Stimulated activated CD4-positive, alpha-beta T cell treated with anti-CD3 and anti-CD28 coated beads, Interleukin-1b, Interleukin-23, amount 100 ng/mL, for 4 hours (primary cell): ENCODE measurements around the gene IGF2R.
"Not testable (repeated sequence)": the region's sequence is repeated elsewhere in the genome, so short reads cannot be mapped to it uniquely, and the experiment has no call there.

Experiments
- DNase-seq, 2 donors: peaks; one replicate each; pipeline ENCODE4 v3.0.0-alpha.2; 2020; ENCODE audit warnings: low read depth in 2 of 2

Gene IGF2R

GRCh38 chr6:160124605-160125004, 155.7 kb downstream of the IGF2R start:
- no peak for DNase-seq

DNA sequence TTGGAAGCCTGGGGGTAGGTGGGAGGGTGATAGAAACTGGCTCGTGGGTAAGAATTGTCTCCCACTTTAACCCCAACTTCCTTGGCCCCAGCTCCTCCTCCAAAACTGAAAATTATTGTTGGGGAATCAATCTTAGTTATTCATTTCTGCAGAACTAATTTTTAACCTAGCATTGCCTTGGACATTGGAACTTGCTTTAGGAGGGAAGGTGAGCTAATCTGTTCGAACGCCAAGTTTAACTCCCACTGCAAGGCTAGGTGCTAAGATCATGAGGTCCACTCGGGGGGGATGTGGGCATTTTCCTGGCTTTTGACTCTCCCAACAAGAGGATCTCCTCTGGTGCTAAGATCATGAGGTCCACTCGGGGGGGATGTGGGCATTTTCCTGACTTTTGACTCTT, 156.2 kb downstream of the IGF2R start:
- DNase-seq: not testable (repeated sequence)

- DNase-seq: no peak
Observed at GRCh38 chr6:160127270-160128124, 158.6 kb downstream of the IGF2R start.

GRCh38 chr6:160128125-160128683, 159.3 kb downstream of the IGF2R start:
- DNase-seq: no peak

DNA sequence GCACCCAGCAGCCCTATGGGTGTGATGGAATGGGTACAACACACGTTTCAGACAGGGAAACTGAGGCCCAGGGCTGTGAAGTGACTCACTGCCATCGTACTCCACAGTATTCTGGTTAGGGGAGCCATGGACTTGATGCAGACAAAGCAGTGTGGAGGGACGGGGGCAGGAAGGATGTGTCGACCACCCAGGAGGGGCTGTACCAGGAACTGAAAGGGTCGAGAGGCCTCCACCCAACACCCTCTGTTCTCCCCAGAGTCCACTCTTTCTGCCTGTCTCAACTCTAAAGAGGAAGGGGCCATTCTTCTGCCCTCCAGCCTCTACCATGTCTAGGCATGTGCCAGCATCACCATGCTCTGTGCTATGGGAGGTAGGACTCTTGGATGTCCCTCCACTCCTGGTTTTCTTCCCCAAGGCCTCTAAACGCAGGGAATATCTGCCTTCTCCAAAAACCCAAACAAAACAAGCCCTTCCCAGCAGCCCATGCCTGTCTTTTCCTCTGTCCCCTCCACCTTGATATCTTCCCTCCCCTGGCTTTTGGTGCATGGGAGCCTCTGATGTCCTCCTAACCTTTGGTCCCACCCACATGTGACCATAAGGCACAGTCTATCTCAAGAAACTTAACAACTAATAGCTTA, 160.1 kb downstream of the IGF2R start:
- DNase-seq: no peak

DNA sequence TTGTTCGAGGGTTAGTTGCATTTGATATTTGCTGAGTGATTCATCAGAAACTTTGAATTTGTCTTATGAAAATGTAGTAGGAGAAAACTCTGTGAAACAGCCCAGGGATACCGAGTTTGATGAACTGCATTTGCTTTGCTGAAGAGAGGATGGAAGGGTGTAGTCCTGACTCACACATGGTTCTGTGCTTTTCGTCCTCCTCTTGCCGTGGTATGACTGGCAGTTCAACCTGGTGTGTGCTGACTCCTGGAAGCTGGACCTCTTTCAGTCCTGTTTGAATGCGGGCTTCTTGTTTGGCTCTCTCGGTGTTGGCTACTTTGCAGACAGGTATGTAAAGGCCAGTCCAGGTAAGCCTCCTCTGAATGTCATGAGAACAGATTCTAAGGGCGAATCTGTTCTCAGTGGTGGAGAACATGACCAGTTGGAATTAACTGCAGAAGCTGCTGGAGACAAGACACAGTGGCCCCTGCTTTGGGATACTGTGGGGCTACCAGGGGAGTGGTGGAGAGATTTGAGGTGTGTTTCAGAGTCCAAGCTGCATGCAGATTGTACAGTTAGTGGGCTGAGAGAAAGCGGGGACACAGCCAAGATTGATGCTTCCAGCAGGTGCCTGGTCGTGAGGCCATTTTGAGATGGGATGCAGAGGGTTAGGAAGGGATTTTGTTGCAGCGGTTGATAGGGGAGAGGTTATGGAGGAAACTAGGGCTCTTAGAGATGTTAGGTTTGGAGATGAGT, 161.2 kb downstream of the IGF2R start:
- DNase-seq: no peak

DNA sequence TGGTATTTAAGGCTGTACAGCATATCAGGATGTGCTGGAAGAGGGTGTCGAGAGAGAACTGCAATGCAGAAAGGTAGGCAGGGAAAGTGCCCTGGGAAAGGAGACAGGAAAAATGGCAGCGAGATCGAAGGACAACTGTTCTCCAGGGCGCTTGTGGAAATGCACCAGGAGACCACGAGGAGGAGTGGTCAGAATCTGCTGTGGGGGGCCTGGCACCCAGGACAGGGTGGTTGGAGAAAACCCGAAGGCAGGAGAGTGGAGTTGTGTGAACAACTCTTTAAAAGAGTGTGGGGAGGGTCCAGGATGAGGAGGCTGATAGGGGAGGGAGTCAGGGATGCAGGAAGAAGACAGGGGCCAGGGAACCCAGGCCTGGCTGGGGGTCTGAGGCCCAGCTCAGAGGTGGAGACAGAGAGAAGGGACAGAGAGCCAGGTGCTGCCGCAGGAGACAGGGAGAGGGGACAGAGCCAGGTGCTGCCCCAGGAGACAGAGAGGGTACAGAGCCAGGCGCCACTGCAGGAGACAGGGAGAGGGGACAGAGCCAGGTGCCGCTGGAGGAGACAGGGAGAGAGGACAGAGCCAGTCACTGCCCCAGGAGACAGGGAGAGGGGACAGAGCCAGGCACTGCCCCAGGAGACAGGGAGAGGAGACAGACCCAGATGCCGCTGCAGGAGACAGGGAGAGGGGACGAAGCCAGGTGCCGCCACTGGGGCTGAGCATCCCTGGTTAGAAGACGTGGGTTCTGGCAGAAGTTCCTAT, 162.0 kb downstream of the IGF2R start:
- DNase-seq: no peak

DNA sequence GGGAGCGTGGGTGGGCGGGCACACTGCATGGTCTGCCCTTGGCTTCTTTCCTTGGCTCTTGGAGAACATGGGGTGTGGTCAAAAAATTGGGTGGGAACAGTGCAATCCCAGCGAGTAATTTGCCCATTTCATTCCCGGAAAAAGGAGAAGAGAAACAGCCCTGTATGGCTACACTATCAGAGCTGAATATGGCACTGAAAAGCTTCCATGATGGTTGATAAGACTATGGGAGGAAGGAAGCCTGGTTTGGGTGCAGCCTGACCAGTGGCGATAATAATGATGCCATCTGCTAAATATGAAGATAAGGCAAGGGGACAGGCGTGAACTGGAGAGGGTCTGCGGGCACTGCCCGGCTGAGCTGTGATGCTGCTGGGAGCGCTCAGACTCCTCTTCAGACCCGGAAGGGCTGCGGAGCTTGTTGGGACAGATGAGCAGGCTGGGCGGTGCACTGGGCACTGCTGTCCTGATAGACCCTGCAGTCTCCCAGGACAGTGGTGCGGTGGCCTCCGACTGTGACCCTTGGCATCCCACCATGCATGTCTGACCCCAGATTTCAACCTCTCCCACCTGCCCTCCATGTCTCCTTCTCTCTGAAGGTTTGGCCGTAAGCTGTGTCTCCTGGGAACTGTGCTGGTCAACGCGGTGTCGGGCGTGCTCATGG, 162.9 kb downstream of the IGF2R start:
- no peak for DNase-seq

GRCh38 chr6:160132297-160132637, 163.4 kb downstream of the IGF2R start:
- no peak for DNase-seq

DNA sequence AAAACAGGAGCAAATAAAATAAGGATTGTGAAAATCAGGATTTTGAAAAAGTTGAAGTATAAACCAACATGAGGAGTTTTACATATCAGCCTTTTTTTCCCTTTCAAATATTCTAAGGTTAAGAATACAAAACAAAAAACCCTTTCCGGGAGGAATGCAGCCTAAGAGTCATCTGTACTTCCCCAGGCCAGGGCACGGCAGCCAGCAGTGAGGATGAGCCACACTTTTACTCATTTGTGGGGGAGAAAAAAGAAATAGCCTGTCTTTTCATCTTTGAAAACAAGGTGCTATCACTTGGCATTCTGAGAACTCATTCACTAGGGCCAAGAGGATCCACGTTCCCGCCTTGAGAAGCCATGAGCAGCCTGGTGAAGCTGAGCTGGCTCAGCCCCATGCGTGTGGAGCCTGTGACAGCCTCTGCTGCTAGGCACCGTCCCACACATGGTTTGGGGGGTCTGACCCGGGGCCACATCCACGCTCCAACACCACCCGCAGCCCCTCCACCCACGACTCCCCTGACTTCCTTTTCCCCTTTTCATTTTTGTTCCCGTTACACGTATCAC, 164.0 kb downstream of the IGF2R start:
- no peak for DNase-seq

GRCh38 chr6:160133441-160134336, 164.8 kb downstream of the IGF2R start:
- no peak for DNase-seq

GRCh38 chr6:160134337-160134751, 165.5 kb downstream of the IGF2R start:
- DNase-seq: peak; percentile 3 to 4

DNA sequence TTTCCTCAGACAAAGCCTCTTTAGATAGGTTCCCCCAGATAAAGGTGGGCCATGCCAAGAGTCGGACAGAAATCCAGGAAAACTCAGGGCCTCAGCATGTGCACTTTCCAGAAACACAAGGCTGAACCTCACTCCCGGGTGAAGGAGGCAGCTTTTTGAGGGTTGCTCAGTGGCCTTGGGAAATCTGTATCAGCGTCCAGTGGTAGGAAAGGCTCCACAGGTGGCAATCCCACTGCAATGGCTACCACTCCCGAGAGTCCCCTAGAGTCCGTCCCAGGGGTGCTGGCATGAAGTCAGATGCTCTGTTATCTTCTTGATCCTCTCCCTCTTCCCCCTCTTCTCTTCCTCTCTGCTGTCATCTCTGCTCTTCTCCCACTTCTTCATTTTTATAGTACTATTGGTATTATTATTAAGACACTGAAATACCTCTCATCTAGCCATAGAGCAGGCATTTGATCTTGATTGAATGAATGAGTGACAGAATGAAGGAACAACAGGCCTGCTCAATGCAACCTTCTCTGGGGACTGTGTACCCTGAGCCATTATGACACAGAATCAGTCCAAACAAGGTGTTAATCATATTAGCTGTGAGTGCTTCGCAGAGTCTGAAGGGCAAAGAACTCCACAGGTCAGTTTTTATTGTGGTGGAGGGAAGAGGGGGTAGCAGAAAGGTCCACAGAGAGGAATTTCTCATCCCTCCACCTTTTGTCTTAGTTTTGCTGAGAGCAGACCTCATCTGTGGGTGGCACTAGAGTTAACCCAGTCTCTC, 166.1 kb downstream of the IGF2R start:
- no peak for DNase-seq

DNA sequence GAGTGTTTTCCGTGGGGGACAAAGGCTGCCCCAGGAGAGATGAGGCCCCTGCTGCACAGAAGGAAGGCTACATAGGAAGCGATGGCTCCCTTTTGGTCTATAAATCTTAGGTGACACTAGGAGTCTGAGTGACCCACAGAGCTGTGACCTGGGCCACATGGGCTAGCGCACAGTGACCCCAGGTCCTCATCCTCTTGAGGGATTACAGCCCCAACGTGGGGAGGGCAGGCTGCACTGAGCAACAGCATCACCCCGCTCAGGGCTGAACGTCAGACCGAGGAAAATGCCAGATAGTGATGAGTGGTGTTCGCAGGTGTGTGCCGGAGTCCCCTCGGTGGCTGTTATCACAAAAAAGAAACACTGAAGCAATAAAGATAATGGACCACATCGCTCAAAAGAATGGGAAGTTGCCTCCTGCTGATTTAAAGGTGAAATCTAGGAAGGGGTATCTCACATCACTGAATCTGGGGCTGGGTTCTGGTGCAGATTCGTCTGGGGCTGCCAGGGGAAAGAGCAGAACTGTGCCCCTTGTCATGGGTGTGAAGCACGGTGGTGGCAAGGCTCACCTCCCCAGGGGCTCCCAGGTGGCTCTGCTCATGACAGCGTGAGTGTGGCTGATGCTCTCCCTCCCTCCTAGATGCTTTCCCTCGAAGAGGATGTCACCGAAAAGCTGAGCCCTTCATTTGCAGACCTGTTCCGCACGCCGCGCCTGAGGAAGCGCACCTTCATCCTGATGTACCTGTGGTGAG, 167.2 kb downstream of the IGF2R start:
- no peak for DNase-seq

- no peak for DNase-seq
Observed at GRCh38 chr6:160137130-160137988, 168.5 kb downstream of the IGF2R start.

GRCh38 chr6:160137989-160138835, 169.3 kb downstream of the IGF2R start:
- DNase-seq: peak; percentile 46 to 48
